CD14-positive monocyte (primary cell): ENCODE data around the gene CRY1. TPM values are rescaled to one million over a fixed set of nuclear protein-coding genes. Genes with fewer than 3 reads are reported as not detected.

Experiments
- DNase-seq, 3 donors: peaks; one replicate each; pipeline ENCODE4 v3.0.0-alpha.2; 2011 to 2022
- H2AFZ ChIP-seq: 2 replicates; pipeline ENCODE4 v1.6.0; 2012; ENCODE audit warnings: mild to moderate bottlenecking, low read depth, low read length, inconsistent platforms; ENCODE audit not compliant: insufficient read depth, poor library complexity, severe bottlenecking
- H3K27ac ChIP-seq, 2 donors: 1 replicate in 1 of 2; 2 replicates in 1 of 2; pipeline ENCODE4 v1.5.1; 2012 to 2013; ENCODE audit warnings: low read length in 2 of 2, control low read depth in 1 of 2, inconsistent platforms in 1 of 2, low read depth in 1 of 2, mild to moderate bottlenecking in 1 of 2
- H3K27me3 ChIP-seq, 2 donors: one replicate each; pipeline versions ENCODE4 v1.6.0 to v1.6.1; 2011 to 2013; ENCODE audit warnings: low read length in 2 of 2; ENCODE audit not compliant: control insufficient read depth in 2 of 2, insufficient read depth in 2 of 2
- H3K36me3 ChIP-seq, 2 donors: replicated peaks in 1 of 2; 1 replicate in 1 of 2; 2 replicates in 1 of 2; pipeline versions ENCODE4 v1.5.1 to v1.6.1; 2012 to 2013; ENCODE audit warnings: low read length in 2 of 2, control low read depth in 1 of 2, inconsistent platforms in 1 of 2, mild to moderate bottlenecking in 1 of 2; ENCODE audit not compliant: insufficient read depth in 2 of 2, control insufficient read depth in 1 of 2
- H3K4me1 ChIP-seq, 2 donors: 1 replicate in 1 of 2; 2 replicates in 1 of 2; pipeline versions ENCODE4 v1.5.1 to v1.6.1; 2012 to 2013; ENCODE audit warnings: low read length in 2 of 2, control low read depth in 1 of 2, inconsistent platforms in 1 of 2, mild to moderate bottlenecking in 1 of 2, moderate library complexity in 1 of 2; ENCODE audit not compliant: insufficient read depth in 2 of 2, control insufficient read depth in 1 of 2
- H3K4me2 ChIP-seq: replicated peaks from 2 replicates; pipeline ENCODE3; 2012; ENCODE audit warnings: low read length, moderate library complexity, mild to moderate bottlenecking; ENCODE audit not compliant: poor library complexity, severe bottlenecking; ENCODE audit errors: extremely low read depth
- H3K4me3 ChIP-seq, 3 experiments: fragments of 200-600 bp in 1 of 3; sonication (generic) in 1 of 3; replicated peaks in 1 of 3; 1 replicate in 2 of 3; 2 replicates in 1 of 3; pipeline ENCODE4 v1.5.1; 2011 to 2013; ENCODE audit warnings: low read length in 3 of 3, mild to moderate bottlenecking in 3 of 3, control low read depth in 2 of 3, low read depth in 2 of 3, inconsistent platforms in 1 of 3, moderate library complexity in 1 of 3
- H3K79me2 ChIP-seq: 2 replicates; pipeline ENCODE4 v1.6.0; 2012; ENCODE audit warnings: mild to moderate bottlenecking, control low read depth, inconsistent platforms, low read length, moderate library complexity; ENCODE audit not compliant: insufficient read depth
- H3K9ac ChIP-seq: 2 replicates; pipeline ENCODE4 v1.6.0; 2017; ENCODE audit warnings: low read length, mild to moderate bottlenecking; ENCODE audit not compliant: insufficient read depth, poor library complexity, severe bottlenecking
- H3K9me3 ChIP-seq, 2 donors: replicated peaks in 1 of 2; 1 replicate in 1 of 2; 2 replicates in 1 of 2; pipeline versions ENCODE4 v1.5.1 to v1.6.1; 2012 to 2013; ENCODE audit warnings: low read length in 2 of 2, control low read depth in 1 of 2; ENCODE audit not compliant: control insufficient read depth in 1 of 2, insufficient read depth in 1 of 2
- H4K20me1 ChIP-seq: 2 replicates; pipeline ENCODE4 v1.6.0; 2012; ENCODE audit warnings: mild to moderate bottlenecking, low read length, control low read depth, moderate library complexity; ENCODE audit not compliant: insufficient read depth
- H3K27ac Mint-ChIP-seq, 7 donors: one replicate each; pipeline ENCODE4 v1.8.0; 2020; ENCODE audit warnings: mild to moderate bottlenecking in 7 of 7, mixed read lengths in 7 of 7, moderate library complexity in 6 of 7, inconsistent platforms in 2 of 7
- H3K27me3 Mint-ChIP-seq, 3 donors: one replicate each; pipeline ENCODE4 v1.8.0; 2021 to 2022; ENCODE audit warnings: low read depth in 3 of 3, mild to moderate bottlenecking in 3 of 3, mixed read lengths in 3 of 3, moderate library complexity in 3 of 3, inconsistent platforms in 1 of 3
- H3K36me3 Mint-ChIP-seq, 2 donors: one replicate each; pipeline ENCODE4 v1.8.0; 2020; ENCODE audit warnings: mixed read lengths in 2 of 2, inconsistent platforms in 1 of 2, mild to moderate bottlenecking in 1 of 2
- H3K4me1 Mint-ChIP-seq: one replicate; pipeline ENCODE4 v1.8.0; 2020; ENCODE audit warnings: mild to moderate bottlenecking, mixed read lengths
- H3K4me3 Mint-ChIP-seq, 2 donors: one replicate each; pipeline ENCODE4 v1.8.0; 2020; ENCODE audit warnings: mild to moderate bottlenecking in 2 of 2, mixed read lengths in 2 of 2, moderate library complexity in 1 of 2
- H3K9me3 Mint-ChIP-seq, 7 donors: one replicate each; pipeline ENCODE4 v1.8.0; 2020 to 2022; ENCODE audit warnings: mixed read lengths in 7 of 7, mild to moderate bottlenecking in 6 of 7, moderate library complexity in 6 of 7, inconsistent platforms in 2 of 7
- WGBS: methylation state at CpG from one replicate; pipeline ENCODE4 v1.1.5; 2013; ENCODE audit warnings: missing lambda C conversion rate; ENCODE audit not compliant: insufficient coverage; 5-methylcytosine and 5-hydroxymethylcytosine counted together
- intact Hi-C, 2 donors: fragments of 100-400 bp; cut with micrococcal nuclease; formaldehyde crosslinking; loops; one replicate each; pipeline versions ENCODE4 v1.15.0 to v1.15.1; 2023
- polyA plus RNA-seq, 3 donors: library from polyadenylated mRNA; depleted of rRNA in 1 of 3; unstranded in 2 of 3; stranded (reverse) in 1 of 3; fragments of 300-500 nt in 2 of 3; fragments of >200 nt in 1 of 3; fragmentation: Illumina TruSeq in 2 of 3; gene quantifications; 1 replicate in 2 of 3; 2 replicates in 1 of 3; pipeline ENCODE4 v1.2.3, GENCODE V29; 2012 to 2021
- TF ChIP-seq, protein P1 (sequence below): fragments of 200-600 bp; IDR thresholded peaks from one replicate; pipeline ENCODE4 v1.8.0; 2022; ENCODE audit warnings: antibody characterized with exemption, mild to moderate bottlenecking

Gene CRY1
- polyA plus RNA-seq, 3 donors = 3.8 to 7.7 (median 5.8) TPM

DNA sequence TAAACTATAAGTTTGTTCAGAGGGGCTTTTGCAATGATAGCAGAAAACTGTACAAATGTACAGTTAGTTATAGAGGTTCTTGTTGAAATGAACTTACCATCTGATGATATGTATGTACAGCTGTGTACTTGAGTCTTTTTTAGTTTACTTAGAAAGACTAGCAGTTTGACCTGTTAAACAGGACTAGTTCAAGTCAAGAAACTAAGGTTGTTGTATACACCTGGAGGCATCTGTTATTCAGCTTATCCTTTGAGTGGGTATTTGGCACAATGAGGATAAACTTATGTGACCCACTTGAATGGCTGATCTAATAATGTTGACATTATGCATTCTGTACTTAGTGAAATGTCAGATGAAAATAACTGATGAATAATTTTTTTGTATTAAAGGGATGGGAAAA is 119.8 kb downstream of the CRY1 start:
- H3K36me3 Mint-ChIP-seq = peaks cover 7 to 15% of the 10 kb centered on the region in 2 donors
- H3K4me3 Mint-ChIP-seq = no peak overlapping the region
- Histone ChIP-seq H3K27ac (no peak overlapping the region), H4K20me1 (no peaks in the 10 kb centered on the region), H3K4me3 (no peak overlapping the region), H3K79me2 (no peaks in the 10 kb centered on the region), H2AFZ (no peak overlapping the region), H3K36me3 (peaks cover 0 to 10% of the 10 kb centered on the region in 2 donors), H3K9ac (no peak overlapping the region), H3K9me3 (no peaks in the 10 kb centered on the region), H3K4me1 (no peaks in the 10 kb centered on the region), H3K27me3 (no peaks in the 10 kb centered on the region), H3K4me2 (no peak overlapping the region)
- intact Hi-C loops = no loop called here
- TF ChIP-seq, protein P1, sequence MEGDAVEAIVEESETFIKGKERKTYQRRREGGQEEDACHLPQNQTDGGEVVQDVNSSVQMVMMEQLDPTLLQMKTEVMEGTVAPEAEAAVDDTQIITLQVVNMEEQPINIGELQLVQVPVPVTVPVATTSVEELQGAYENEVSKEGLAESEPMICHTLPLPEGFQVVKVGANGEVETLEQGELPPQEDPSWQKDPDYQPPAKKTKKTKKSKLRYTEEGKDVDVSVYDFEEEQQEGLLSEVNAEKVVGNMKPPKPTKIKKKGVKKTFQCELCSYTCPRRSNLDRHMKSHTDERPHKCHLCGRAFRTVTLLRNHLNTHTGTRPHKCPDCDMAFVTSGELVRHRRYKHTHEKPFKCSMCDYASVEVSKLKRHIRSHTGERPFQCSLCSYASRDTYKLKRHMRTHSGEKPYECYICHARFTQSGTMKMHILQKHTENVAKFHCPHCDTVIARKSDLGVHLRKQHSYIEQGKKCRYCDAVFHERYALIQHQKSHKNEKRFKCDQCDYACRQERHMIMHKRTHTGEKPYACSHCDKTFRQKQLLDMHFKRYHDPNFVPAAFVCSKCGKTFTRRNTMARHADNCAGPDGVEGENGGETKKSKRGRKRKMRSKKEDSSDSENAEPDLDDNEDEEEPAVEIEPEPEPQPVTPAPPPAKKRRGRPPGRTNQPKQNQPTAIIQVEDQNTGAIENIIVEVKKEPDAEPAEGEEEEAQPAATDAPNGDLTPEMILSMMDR = no peak
- H3K9me3 Mint-ChIP-seq = no peaks in the 10 kb centered on the region
- H3K4me1 Mint-ChIP-seq = no peaks in the 10 kb centered on the region
- no peak for DNase-seq
- no peak overlapping the region for H3K27ac Mint-ChIP-seq
- H3K27me3 Mint-ChIP-seq = peaks cover 0 to 2% (median 0%) of the 10 kb centered on the region in 3 donors

DNA sequence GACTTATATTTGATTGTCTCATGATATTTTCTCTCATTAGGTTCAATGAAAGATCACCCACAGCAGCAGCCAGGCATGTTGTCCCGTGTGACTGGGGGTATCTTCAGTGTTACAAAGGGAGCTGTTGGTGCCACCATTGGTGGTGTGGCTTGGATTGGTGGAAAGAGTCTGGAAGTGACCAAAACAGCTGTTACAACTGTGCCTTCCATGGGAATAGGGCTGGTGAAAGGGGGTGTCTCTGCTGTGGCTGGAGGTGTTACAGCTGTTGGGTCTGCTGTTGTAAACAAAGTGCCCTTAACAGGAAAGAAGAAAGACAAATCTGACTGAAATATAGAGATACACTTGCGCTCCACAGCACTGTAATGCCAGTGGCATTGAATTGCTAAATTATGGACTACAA is 122.3 kb downstream of the CRY1 start:
- H3K9ac ChIP-seq = no peak overlapping the region
- TF ChIP-seq, protein P1 = no peak
- intact Hi-C loops = no loop called here
- H3K4me3 ChIP-seq = no peak overlapping the region
- H3K4me1 ChIP-seq = no peaks in the 10 kb centered on the region
- H3K27me3 ChIP-seq = no peaks in the 10 kb centered on the region
- H3K27ac ChIP-seq = no peak overlapping the region
- H4K20me1 ChIP-seq = no peaks in the 10 kb centered on the region
- H3K4me3 Mint-ChIP-seq = no peak overlapping the region
- peaks cover 7 to 26% of the 10 kb centered on the region in 2 donors for H3K36me3 Mint-ChIP-seq
- WGBS = 100% methylated on average over 2 of the region's 2 CpGs
- no peak for DNase-seq
- peaks cover 0 to 10% of the 10 kb centered on the region in 2 donors for H3K36me3 ChIP-seq
- H3K4me2 ChIP-seq = no peak overlapping the region
- no peak overlapping the region for H2AFZ ChIP-seq
- no peaks in the 10 kb centered on the region for H3K9me3 ChIP-seq
- no peaks in the 10 kb centered on the region for H3K4me1 Mint-ChIP-seq
- no peaks in the 10 kb centered on the region for H3K9me3 Mint-ChIP-seq
- H3K27me3 Mint-ChIP-seq = peaks cover 0 to 4% (median 0%) of the 10 kb centered on the region in 3 donors
- H3K79me2 ChIP-seq = no peaks in the 10 kb centered on the region
- peak overlapping the region in 1 of 7 donors; percentile 42 for H3K27ac Mint-ChIP-seq
